NCI-H2196 (cell line): ENCODE measurements around the gene STRC.
"Not testable (repeated sequence)": the region's sequence is repeated elsewhere in the genome, so short reads cannot be mapped to it uniquely, and the experiment has no call there.

ENCODE experiments used
- DNase-seq: peaks from one replicate; lab custom pipeline; 2025; ENCODE audit not compliant: unreplicated experiment; lab: John Stamatoyannopoulos, UW

STRC gene

DNA sequence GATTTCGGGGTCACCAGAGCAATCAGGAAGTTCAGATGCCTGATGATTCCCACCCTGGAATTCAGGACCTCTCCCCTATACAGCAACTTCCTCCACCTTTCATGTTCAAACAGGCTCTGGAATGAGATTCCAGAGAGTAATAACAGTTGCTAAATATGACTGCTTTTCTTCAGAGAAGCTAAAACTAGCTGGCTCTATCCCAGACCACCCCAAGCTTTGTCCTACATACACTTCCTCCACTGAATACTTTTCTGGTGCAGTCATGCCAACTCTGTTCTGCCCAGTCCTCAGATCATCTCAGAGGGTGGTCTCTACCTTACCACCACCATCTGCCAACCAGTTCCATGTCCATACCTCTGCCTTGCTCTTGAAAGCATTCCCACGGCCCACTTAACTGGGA, 52.0 kb downstream of the STRC start:
- DNase-seq, result not testable (repeated sequence)

DNA sequence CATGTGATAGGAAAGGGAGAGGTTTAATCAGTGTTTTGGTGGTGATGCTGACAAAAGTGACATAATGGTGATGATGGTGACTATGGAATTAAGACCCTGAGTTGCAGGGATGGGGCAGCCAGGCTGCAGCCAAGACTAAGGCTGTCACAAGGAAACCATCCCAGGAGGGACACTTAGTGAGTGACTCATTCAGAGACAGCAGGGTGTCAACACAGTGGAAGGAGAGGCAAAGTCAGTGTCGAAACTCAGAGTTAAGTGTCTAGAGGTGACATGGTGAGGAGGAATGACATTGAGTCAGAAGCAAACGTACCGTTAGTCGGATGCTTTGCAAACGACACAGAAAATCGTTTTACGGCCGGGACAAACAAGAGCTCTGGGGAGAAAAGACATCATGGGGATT, 54.8 kb downstream of the STRC start:
- DNase-seq, result not testable (repeated sequence)

DNA sequence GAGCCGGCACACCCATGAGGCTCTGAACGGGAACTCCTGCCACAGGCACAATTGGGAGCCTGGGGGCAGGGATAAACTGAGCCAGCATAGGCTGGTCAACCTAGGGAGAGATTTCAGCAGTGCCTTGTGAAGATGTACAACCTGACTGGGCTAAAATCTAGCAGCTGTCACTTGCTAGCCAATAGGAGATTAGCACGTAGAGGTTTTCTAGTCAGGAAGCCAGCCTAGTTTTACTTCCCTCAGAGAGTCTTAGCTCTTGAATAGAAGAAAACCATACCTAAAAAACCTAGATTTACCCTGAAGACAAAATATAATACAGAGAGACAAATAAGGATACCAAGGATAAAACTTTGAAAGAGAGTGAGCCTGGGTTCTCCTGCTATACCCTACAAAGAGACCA, 55.8 kb downstream of the STRC start:
- not testable (repeated sequence) for DNase-seq

DNA sequence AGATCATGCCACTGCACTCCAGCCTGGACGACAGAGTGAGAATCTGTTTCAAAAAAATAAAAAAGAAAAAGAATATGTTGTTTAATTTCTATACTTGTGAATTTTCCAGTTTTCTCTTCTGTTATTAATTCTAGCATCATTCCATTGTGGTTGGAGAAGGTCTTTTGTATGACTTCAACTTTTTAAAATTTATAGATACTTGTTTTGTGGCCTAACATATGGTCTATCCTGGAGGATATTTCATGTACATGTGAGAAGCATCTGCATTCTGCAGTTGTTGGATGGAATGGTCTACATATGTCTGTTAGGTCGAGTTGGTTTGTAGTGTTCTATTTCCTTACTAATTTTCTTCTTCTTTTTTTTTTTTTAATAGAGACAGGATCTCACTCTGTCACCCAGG, 65.6 kb downstream of the STRC start:
- no peak for DNase-seq

DNA sequence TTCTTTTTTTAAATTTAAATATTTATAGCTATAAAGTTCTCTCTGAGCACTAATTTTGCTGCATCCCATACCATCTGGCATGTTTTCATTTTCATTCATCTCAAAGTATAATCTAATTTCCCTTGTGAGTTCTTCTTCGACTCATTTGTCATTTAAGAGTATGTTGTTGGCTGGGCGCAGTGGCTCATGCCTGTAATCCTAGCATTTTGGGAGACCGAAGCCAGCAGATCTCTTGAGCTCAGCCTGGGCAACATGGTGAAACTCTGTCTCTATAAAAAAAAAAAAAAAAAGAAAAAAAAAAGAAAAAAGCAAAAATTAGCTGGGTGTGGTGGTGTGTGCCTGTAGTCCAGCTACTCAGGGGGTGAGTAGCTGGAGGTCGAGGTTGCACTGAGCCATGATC, 66.3 kb downstream of the STRC start:
- DNase-seq, result no peak

DNA sequence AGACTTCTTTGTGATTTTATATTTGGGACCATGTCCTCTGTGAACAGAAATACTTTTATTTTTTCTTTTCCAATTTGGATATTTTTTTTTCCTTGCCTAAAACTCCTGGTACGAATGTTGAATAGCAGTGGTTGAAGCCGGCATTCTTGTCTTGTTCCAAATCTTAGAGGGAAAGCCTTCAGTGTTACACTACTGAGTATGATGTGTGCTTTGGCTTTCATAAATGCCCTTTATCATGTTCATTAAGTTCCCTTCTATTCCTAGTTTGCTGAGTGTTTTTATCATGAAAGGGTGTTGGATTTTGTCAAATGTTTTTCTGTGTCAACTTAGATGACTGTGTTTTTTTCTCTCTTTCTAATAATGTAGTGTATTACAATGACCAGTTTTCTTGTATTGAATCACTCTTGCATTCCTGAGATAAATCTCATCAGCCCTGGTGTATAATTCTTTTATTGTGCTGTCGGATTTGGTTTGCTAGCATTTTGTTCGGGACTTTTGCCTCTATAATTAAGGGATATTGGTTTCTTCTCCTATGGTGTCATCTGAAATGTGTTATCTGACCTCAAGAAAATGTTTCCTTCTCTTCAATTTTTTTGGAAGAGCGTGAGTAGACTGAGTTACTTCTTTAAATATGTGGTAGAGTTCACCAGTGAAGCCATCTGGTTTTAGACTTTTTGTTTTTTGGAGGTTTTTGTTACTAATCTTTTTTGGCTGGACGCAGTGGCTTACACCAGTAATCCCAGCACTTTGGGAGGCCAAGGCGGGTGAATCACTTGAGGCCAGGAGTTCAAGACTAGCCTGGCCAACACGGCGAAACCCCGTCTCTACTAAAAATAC, 67.9 kb downstream of the STRC start:
- no peak for DNase-seq
